GM18505 (cell line): ENCODE data around the gene GRB14.

Experiments used
- ATAC-seq: cut with Tn5 transposase; IDR thresholded peaks from one replicate; pipeline ENCODE4 v1.9.1; 2021; ENCODE audit not compliant: unreplicated experiment
- POLR2A ChIP-seq: IDR thresholded peaks from 4 replicates; pipeline ENCODE4 v1.6.1; 2011; ENCODE audit warnings: borderline replicate concordance; ENCODE audit not compliant: insufficient read depth, insufficient read length; ENCODE audit errors: extremely low read depth

GRB14 gene

DNA sequence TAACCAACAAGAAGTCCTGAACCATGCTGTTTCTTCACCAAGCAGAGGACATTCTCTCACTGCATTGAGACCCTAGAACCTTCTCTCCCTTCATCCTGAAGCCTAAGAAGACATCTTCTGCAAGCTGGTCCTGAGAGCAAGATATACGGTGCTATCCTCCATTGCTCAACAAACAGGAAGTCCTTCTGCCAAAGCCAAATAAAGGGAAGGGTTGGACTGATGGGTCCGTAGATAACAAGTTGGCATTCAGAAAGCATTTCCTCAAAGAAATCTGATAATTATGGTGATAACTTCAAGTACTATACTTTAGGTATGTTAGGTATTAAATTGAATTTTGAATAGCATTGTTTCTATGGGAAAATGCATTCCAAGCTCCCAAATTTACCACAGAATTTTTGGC, 23.3 kb downstream of the GRB14 start:
- ATAC-seq = no peak
- no peak for TF ChIP-seq POLR2A

DNA sequence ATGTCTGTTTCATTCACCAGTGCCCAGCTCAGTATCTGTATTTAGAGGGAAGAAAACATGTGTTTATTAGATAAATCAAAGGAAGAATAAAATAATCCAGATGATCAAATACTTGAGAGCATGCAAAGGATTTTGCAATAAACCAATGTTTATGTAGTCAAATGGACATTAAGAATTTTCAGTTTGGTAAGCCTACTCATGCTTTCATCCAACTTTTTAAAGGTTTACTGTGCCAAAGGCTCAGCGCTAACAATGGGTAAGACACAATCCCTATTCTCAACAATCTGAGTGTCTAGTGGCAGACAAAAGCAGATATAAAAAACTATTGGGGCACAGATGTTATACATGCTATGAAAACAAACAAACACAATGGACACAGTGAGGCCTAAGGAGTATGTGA, 26.3 kb downstream of the GRB14 start:
- TF ChIP-seq POLR2A = no peak
- ATAC-seq = no peak

DNA sequence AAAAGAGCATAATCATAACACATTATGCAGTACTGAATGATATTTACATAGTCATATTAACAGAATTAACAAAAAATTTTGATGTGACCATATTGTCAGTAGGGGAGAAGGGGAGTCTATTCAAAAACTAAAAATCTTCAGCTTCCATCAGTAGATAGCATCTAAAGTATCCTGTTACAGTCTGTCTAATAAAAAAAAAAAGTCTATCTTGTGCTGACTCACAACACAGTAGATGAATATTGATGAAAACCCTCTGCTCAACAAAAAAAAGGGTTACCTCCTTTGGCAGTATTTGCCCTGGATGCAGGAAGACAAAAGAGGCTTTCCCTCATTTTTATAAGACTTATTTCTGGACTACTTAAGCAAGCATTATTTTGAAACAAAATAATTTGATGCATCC, 27.3 kb downstream of the GRB14 start:
- TF ChIP-seq POLR2A = no peak

DNA sequence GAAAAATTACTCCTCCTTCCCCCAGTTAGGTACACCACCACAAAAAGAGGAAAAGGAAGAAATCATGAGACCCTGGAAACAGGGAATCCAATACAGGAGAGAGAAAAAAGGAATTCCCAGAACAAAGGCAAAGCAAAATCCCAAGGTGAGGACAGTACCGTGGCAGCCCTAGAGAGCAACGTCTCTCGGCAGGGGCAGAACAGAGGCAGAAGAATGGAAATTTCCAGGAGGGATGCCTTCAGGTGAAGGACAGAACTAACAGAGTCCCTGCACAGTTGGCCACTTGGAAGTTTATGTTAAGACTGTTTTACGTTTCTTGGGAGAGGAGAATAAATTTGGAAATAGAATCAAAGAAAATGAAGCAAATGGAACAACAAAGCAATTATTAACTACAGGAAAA, 27.7 kb downstream of the GRB14 start:
- ATAC-seq = no peak
- no peak for TF ChIP-seq POLR2A

More for the DNA sequence above, 27.3 kb downstream of the GRB14 start:
- ATAC-seq = no peak

DNA sequence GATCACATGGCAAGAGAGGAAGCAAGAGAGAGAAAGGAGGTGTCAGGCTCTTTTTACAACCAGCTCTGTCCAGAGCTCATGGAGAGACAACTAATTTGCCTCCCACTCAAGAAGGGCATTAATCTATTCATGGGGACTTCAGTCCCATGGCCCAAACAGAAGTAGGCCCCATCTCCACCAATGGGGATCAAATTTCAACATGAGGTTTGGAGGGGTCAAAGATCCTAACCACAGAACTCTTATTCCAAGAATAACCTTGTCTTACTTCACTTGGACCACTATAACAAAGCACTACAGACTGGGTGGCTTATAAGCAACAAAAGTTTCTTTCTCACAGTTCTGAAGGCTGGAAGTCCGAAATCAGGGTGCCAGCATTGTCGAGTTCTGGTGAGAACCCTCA, 31.8 kb downstream of the GRB14 start:
- ATAC-seq = no peak
- no peak for TF ChIP-seq POLR2A

DNA sequence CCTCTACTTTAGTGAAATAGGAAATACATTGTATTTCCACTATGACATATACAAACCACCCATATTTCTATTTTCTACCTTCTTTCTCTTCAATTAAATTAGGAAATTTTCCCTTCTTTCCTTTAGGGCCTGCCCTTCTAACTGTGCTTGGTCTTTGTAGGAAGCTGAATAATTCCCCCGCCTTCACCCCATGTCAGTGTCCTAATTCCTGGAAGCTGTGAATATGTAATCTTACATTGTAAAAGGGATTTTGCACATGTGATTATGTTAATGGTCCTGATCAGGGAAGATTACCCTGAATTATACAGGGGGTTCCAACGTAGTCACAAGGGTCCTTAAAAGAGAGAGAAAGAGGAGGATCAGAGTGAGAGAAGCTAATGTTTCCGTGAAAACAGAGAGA, 40.2 kb downstream of the GRB14 start:
- TF ChIP-seq POLR2A = no peak
- no peak for ATAC-seq

DNA sequence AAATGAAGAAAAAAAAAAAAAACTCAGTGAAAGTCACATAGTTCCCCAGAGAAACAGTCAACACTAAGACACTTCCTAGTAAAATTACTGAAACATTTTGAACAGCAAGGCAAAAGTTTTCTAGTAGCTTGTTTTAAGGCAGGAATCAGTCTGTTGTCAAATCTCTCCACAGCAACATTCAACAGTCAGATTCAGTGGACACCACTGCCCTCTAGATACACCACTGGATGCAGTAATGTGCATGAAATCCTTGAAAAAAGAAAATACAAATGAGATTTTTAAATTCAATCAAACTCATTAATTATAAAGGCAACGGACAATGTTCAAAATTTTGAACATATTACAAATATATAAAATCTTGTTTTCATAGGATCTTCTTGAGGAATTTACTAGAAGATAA, 46.4 kb downstream of the GRB14 start:
- TF ChIP-seq POLR2A = no peak
- no peak for ATAC-seq

DNA sequence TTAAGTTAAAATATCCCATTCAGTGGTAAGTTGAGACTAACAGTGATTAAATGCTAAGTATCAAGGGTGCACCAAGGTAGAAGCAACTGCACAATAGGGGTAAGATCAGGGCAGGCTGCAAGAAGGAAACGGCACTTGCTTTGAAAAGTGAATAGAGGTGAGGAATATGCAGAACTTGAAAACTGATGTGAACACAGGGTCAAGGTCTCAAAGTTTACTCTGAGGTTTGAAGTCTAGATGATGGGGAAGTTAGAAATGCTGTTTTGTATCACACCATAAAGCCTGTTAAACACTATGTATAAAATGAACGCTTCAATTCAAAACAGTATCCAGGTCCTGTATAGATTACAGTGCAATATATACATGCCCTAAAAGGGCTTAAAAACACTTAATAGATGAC, 50.8 kb downstream of the GRB14 start:
- ATAC-seq = no peak
- no peak for TF ChIP-seq POLR2A

DNA sequence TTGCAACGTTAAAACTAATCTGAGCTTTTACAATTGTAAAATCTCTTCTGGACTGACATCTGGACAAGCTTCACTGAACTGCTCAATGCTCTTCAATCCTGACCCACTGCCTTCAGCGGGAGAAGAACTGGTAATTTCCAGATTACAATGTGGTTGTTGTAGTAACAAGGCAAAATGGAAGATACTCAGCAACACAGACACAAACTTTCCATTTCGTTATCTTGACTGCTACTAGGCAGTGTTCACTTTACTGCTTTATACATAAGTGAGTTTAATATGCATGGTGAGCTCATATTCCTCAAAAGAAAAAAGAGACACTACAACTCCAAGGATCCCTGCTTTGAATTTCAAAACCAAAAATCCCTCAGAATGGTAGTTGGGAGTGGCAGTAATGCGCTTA, 51.9 kb downstream of the GRB14 start:
- no peak for ATAC-seq

DNA sequence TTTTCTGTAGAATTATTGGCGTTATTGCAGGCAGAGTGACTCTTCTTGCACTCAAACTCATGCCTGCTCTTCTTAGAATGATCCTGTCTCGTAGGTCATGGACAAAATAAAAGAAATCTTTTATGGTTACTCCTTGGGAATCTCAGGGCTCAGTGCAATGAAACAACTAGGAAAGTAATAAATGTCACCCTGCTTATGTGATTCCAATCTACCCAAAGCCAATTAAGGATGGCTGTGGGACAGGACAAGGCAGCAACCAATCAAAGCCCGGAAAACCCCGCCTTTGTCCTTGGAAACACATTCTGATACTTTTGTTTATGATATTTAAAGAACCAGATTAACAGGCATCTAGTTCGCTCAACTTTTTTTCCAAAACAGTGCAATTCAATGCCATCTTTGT, 53.0 kb downstream of the GRB14 start:
- no peak for ATAC-seq

More for the DNA sequence above, 51.9 kb downstream of the GRB14 start:
- no peak for TF ChIP-seq POLR2A

DNA sequence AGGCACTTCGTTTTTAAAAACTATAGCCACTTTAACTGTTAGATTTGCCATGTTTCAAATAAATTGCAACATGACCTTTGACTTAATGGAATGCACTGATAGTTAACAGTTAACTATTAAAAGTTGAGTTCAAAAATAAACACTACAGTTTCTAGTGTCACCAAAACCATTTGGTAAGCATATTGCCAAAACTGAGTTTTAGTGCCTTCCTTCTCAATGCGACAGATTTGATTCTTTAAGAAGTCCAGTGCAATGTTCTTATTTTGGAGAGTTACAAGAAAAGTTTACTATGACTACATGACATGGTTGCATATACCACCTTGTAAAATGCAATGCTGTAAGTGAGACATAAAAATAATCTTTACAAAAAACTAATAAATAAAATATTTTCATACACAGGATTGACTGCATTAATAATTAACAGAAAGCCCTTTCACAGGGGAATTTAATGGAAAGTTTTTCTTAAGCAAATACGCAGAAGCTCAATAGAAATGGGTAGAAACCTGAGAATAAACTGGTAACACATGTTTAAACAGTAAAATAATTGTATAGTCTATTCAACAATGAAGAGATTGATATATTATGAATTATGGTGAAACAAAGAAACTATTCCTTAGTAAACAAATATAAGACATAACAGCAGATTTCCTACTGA, 53.8 kb downstream of the GRB14 start:
- no peak for TF ChIP-seq POLR2A
- no peak for ATAC-seq

More for the DNA sequence above, 53.0 kb downstream of the GRB14 start:
- TF ChIP-seq POLR2A = no peak

DNA sequence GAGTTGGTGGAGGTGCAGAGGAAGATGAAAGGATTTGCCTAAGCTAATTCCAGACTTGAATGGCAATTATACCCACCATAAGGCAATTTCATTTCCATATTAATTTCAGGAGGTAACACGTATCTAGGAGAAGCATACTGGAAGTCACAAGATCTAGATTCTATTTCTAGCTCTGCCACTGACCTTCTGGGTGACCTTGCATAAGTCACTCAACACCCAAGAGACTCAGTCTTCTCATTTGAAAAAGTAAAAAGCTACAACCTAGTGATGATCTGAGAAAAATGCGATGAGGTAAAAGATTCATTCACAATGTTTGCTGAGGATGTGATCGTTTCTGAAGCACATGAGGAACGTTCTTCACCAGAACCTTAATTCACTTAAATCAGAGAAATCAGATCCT, 55.9 kb downstream of the GRB14 start:
- ATAC-seq = no peak
- no peak for TF ChIP-seq POLR2A

DNA sequence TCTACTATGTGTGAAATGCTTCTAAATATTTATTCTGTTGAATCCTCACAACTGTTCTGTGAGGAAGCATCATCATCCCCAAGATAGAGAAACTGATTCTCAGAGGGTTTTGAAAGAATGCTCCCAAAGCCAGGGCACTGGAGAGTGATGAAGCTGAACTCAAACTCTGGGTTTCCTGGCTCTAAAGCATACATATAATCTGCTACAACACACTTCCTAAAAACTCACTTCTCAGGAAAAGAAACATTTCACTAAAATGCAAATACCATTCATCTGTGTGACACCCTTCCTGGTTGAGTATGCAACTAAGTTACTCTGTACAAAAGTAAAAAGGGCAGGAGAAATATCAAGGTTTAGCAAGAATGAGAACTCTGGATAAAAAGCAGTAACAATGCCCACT, 58.6 kb downstream of the GRB14 start:
- TF ChIP-seq POLR2A = no peak
- ATAC-seq = no peak

DNA sequence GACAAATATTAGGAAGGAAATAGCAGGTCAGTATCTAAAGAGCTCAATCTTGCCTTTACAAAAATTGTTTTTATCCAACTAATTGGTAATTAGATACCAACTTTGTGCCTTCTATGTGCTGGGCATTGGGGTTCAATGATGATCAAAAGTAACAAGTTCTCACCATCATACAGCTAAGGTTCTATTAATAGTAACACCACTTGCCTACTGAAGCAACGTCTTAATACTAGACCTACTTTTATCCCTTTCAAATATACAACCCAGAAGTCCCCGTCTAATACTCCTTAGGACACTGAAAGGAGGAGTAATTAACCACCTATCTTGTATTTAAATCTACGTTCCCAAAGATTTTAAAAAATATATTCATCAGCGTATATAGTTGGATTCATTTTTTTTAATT, 59.3 kb downstream of the GRB14 start:
- no peak for ATAC-seq

DNA sequence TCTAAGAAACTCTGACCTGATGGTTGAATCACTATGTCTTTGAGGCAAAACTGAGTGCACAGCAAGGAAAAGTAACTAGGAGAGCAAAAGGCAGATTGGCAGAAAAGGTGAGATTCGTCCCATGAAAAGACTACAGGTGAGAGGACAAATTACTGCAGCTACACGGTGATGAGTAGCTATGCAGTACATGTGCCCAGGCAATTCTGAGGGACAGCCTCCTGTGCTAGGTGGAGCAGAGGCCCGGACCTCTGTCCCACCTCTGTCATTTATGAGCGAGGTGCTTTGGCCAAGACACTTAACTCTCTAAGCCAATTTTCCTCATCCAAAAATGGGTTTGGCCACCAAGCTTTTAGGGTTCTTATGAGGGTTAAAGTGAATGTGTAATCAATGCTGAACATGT, 59.9 kb downstream of the GRB14 start:
- TF ChIP-seq POLR2A = no peak
- no peak for ATAC-seq

More for the DNA sequence above, 59.3 kb downstream of the GRB14 start:
- no peak for TF ChIP-seq POLR2A
